Kidney (tissue), 14 donors: ENCODE measurements around the gene KCP. TPM values are rescaled to one million over a fixed set of nuclear protein-coding genes. Genes with fewer than 3 reads are reported as not detected.
A peak's percentile ranks its signal among the peaks of the same experiment; 100 is the strongest.

Source experiments
- DNase-seq, 5 donors: peaks; one replicate each; pipeline ENCODE4 v3.0.0-alpha.2; 2013 to 2020
- FAIRE-seq: peaks from 2 replicates; lab custom pipeline; 2012; peaks lifted over from hg19 to GRCh38; lab: Jason Lieb, UNC
- H3K27ac ChIP-seq, 2 donors: one replicate each; pipeline ENCODE4 v1.7.0; 2013; ENCODE audit warnings: low read depth in 2 of 2, low read length in 2 of 2, inconsistent platforms in 1 of 2
- H3K27me3 ChIP-seq: one replicate; pipeline ENCODE4 v1.7.1; 2013; ENCODE audit warnings: low read length, inconsistent platforms; ENCODE audit not compliant: control insufficient read depth, insufficient read depth
- H3K36me3 ChIP-seq, 3 donors: one replicate each; pipeline versions ENCODE4 v1.7.0 to v1.7.1; 2013; ENCODE audit warnings: low read length in 3 of 3, control low read depth in 1 of 3, inconsistent platforms in 1 of 3; ENCODE audit not compliant: insufficient read depth in 3 of 3, control insufficient read depth in 2 of 3
- H3K4me1 ChIP-seq, 3 donors: one replicate each; pipeline versions ENCODE4 v1.7.0 to v1.7.1; 2013; ENCODE audit warnings: low read length in 3 of 3, inconsistent platforms in 1 of 3, low read depth in 1 of 3; ENCODE audit not compliant: control insufficient read depth in 2 of 3, insufficient read depth in 2 of 3
- H3K4me3 ChIP-seq, 3 donors: one replicate each; pipeline versions ENCODE4 v1.7.0 to v1.8.1; 2013; ENCODE audit warnings: low read length in 3 of 3, control low read depth in 1 of 3, inconsistent platforms in 1 of 3
- H3K9ac ChIP-seq, 3 donors: one replicate each; pipeline versions ENCODE4 v1.7.0 to v1.7.1; 2013; ENCODE audit warnings: low read length in 3 of 3, control low read depth in 1 of 3, inconsistent platforms in 1 of 3
- H3K9me3 ChIP-seq, 3 donors: one replicate each; pipeline versions ENCODE4 v1.7.0 to v1.7.1; 2013; ENCODE audit warnings: low read length in 3 of 3, control low read depth in 1 of 3, inconsistent platforms in 1 of 3; ENCODE audit not compliant: control insufficient read depth in 2 of 3, insufficient read depth in 1 of 3
- CTCF ChIP-seq: IDR thresholded peaks from 3 replicates; pipeline ENCODE4 v1.5.1; 2012; ENCODE audit warnings: mild to moderate bottlenecking, moderate library complexity, borderline replicate concordance; ENCODE audit not compliant: insufficient read depth; ENCODE audit errors: extremely low read depth
- intact Hi-C: fragments of 100-400 bp; cut with DNase I; formaldehyde crosslinking; loops from one replicate; pipeline ENCODE4 v1.11.1; 2022
- polyA plus RNA-seq: library from polyadenylated mRNA; stranded (reverse); fragments of 350-450 nt; fragmentation: Illumina TruSeq; extraction: RNeasy Lipid Tissue Mini Kit (QIAGEN cat#74804); gene quantifications from one replicate; pipeline ENCODE4 v1.2.3, GENCODE V29; 2014; ENCODE audit warnings: low read depth, low replicate concordance; ENCODE audit not compliant: insufficient read depth
- total RNA-seq: library from RNA; stranded (reverse); fragmentation: NEBNext Ultra II Directional; extraction: Animal tissue kit (Norgen Biotek cat#: 25700); gene quantifications from one replicate; pipeline ENCODE4 v1.2.1, GENCODE V29; 2021
- donor health status: control.
- donor health status: control.
- donor health status: control.
- donor health status: control.
- donor health status: control.
- donor health status: DM: yes; HTN: yes; CAD: no.
- donor health status: Normal renal cell carcinoma (clear cell type).

The KCP gene
- total and polyA plus RNA-seq, 2 donors from 2014 or later: 7.7 to 44.6 TPM

GRCh38 chr7:128879939-128880746, 30.4 kb downstream of the KCP start:
- Histone ChIP-seq H3K9me3 (no peaks in the 10 kb centered on the region), H3K27ac (no peak overlapping the region), H3K36me3 (no peaks in the 10 kb centered on the region), H3K27me3 (no peaks in the 10 kb centered on the region), H3K4me1 (no peaks in the 10 kb centered on the region), H3K4me3 (no peak overlapping the region), H3K9ac (no peak overlapping the region)
- DNase-seq: peak; percentile 69 to 82 (median 80)
- intact Hi-C loops: no loop called here
- no peak for FAIRE-seq
- peak; percentile 48 for TF ChIP-seq CTCF

DNA sequence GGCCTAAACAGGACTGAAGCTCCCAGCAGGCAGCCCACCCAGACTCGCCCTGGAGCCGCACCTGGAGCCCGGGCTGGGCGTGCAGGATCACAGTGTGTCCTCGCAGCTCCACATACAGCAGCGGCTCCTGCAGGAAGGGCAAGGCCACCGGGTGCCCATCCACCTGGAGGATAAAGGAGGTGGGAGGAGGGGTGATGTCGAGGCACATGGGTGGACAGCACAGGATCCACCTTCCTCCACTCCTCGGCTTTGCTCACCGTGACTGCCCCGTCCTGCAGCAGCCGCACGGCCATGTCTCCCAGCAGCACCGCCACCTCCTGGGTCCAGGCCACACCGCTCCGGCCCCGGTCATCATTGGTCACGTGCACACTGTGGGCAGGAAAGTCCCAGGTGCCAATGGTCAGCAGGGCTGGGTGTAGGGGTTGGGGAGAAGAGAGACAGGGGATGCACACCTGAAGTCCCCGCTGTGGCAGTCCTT, 31.0 kb downstream of the KCP start:
- no peaks in the 10 kb centered on the region for H3K36me3 ChIP-seq
- no peak for FAIRE-seq
- H3K27me3 ChIP-seq: no peaks in the 10 kb centered on the region
- peaks cover 0 to 2% (median 0%) of the 10 kb centered on the region in 3 donors for H3K4me1 ChIP-seq
- no peaks in the 10 kb centered on the region for H3K9me3 ChIP-seq
- DNase-seq: peak in 2 of 5 donors; percentile 48 to 74
- H3K27ac ChIP-seq: no peak overlapping the region
- intact Hi-C loops: no loop called here
- no peak overlapping the region for H3K4me3 ChIP-seq
- no peak overlapping the region for H3K9ac ChIP-seq
- no peak for TF ChIP-seq CTCF

- H3K9me3 ChIP-seq: no peaks in the 10 kb centered on the region
- FAIRE-seq (no peak), DNase-seq (peak in 2 of 5 donors; percentile 25 to 40)
- H3K36me3 ChIP-seq: no peaks in the 10 kb centered on the region
- no peak overlapping the region for H3K9ac ChIP-seq
- H3K4me1 ChIP-seq: peaks cover 0 to 2% (median 0%) of the 10 kb centered on the region in 3 donors
- no peak for TF ChIP-seq CTCF
- H3K27me3 ChIP-seq: no peaks in the 10 kb centered on the region
- no peak overlapping the region for H3K4me3 ChIP-seq
- intact Hi-C loops: no loop called here
- no peak overlapping the region for H3K27ac ChIP-seq
Measured at GRCh38 chr7:128878226-128879105, 32.0 kb downstream of the KCP start.
